Measurements from ENCODE around the gene CRYBA1. TPM values are rescaled to one million over a fixed set of nuclear protein-coding genes. Genes with fewer than 3 reads are reported as not detected.

The CRYBA1 gene
- total and polyA plus RNA-seq, 2 of the 8 experiments (the other 6 are each of a cell fraction or from before 2014, with no cell fraction given): not detected

GRCh38 chr17:29303386-29303785 is 56.7 kb downstream of the CRYBA1 start:
- H3K9me3 ChIP-seq (ENCODE audit: insufficient read depth in 2 of 2, low read depth in 1 of 2, low read length in 1 of 2): no peaks in the 10 kb centered on the region
- H3K18ac ChIP-seq (ENCODE audit: extremely low read depth, low read length): no peak overlapping the region
- no peak for TF ChIP-seq TBP (IDR thresholded peaks at IDR 0.05; ENCODE audit: low read depth, low read length)
- no peak for TF ChIP-seq CTCF (IDR thresholded peaks at IDR 0.05; ENCODE audit: control extremely low read depth in 1 of 3, insufficient read depth in 1 of 3, low read depth in 1 of 3, low read length in 3 of 3)
- no peak for TF ChIP-seq CBX5 (IDR thresholded peaks at IDR 0.05; ENCODE audit: low read depth, low read length)
- no peak for TF ChIP-seq SIRT6 (IDR thresholded peaks at IDR 0.05; ENCODE audit: low read length)
- no peaks in the 10 kb centered on the region for H3K23me2 ChIP-seq (ENCODE audit: low read depth, low read length)
- H3K56ac ChIP-seq (replicated peaks; ENCODE audit: insufficient read length, low read depth, low read length): no peak overlapping the region
- no peak overlapping the region for H2BK15ac ChIP-seq (ENCODE audit: low read length)
- H2BK20ac ChIP-seq (ENCODE audit: low read length): no peak overlapping the region
- H3K27ac ChIP-seq (ENCODE audit: low read depth, low read length): no peak overlapping the region
- 94% methylated on average over 2 of the region's 3 CpGs; no CpG with 5 or more reads in 1 of the 2 experiments for WGBS, 2 experiments (ENCODE audit: extremely low coverage in 1 of 2, insufficient coverage in 1 of 2, insufficient read length in 1 of 2, insufficient replicate concordance in 2 of 2, low coverage in 1 of 2, low lambda C conversion rate in 2 of 2, missing lambda C conversion rate in 1 of 2)
- H3K4me1 ChIP-seq (replicated peaks in 1 of 4; ENCODE audit: control insufficient read depth in 3 of 4, insufficient read depth in 4 of 4, low read length in 3 of 4): no peaks in the 10 kb centered on the region
- no peak overlapping the region for H2AK5ac ChIP-seq (ENCODE audit: low read depth, low read length)
- H3K4me2 ChIP-seq (ENCODE audit: insufficient read depth in 1 of 2, low read depth in 2 of 2, low read length in 2 of 2): no peak overlapping the region
- H3K4ac ChIP-seq (replicated peaks; ENCODE audit: insufficient read length, low read depth, low read length): no peak overlapping the region
- H2BK120ac ChIP-seq (replicated peaks; ENCODE audit: low read depth, low read length): no peak overlapping the region
- no peak overlapping the region for H3K23ac ChIP-seq (ENCODE audit: insufficient read length)
- H3K79me2 ChIP-seq (ENCODE audit: control insufficient read depth in 1 of 2, insufficient read depth in 2 of 2, low read length in 2 of 2): no peaks in the 10 kb centered on the region
- no peak overlapping the region for H2BK5ac ChIP-seq (ENCODE audit: low read depth, low read length)
- no peaks in the 10 kb centered on the region; a peak in 1 of 7 replicates for H3K27me3 ChIP-seq (replicated peaks in 1 of 4; ENCODE audit: control insufficient read depth in 3 of 4, extremely low read depth in 1 of 4, insufficient read depth in 3 of 4, low read length in 3 of 4)
- no peak overlapping the region for H3K4me3 ChIP-seq (ENCODE audit: extremely low read depth in 1 of 4, insufficient read depth in 2 of 4, low read depth in 3 of 4, low read length in 4 of 4)
- no peak for FAIRE-seq
- H2BK12ac ChIP-seq (ENCODE audit: low read depth, low read length): no peak overlapping the region
- H4K5ac ChIP-seq (ENCODE audit: insufficient read length, low read depth, low read length): no peak overlapping the region
- H3K79me1 ChIP-seq (ENCODE audit: low read depth, low read length): no peaks in the 10 kb centered on the region
- H4K8ac ChIP-seq (ENCODE audit: extremely low read depth, insufficient read depth, low read length): no peak overlapping the region
- no peak for DNase-seq (ENCODE audit: low read depth in 1 of 2, low spot score in 2 of 2)
- no peaks in the 10 kb centered on the region for H4K20me1 ChIP-seq (replicated peaks in 1 of 2; ENCODE audit: control insufficient read depth in 1 of 2, insufficient read depth in 2 of 2, low read length in 2 of 2)
- H3K14ac ChIP-seq (ENCODE audit: insufficient read length): no peak overlapping the region
- ChIA-PET CTCF (ENCODE audit: partially characterized antibody) (interaction anchor here (1.0 to 1.4 kb wide), 2 partner anchors 9 to 15 kb away, joined by 3 read pairs; no protein-coding TSS in a partner anchor), POLR2A (ENCODE audit: partially characterized antibody) (interaction anchor here (1.6 to 4.0 kb wide), 2 partner anchors 10 to 24 kb away, joined by 3 to 23 read pairs; partner anchors contain the start of gene NUFIP2)
- H2AFZ ChIP-seq (ENCODE audit: low read length): no peak overlapping the region
- no peak overlapping the region for H3K9ac ChIP-seq (replicated peaks in 1 of 4; ENCODE audit: extremely low read depth in 1 of 4, low read depth in 3 of 4, low read length in 3 of 4)
- no peaks in the 10 kb centered on the region for H3K36me3 ChIP-seq (ENCODE audit: control insufficient read depth in 2 of 4, insufficient read depth in 4 of 4, low read length in 3 of 4)
- H4K91ac ChIP-seq (replicated peaks; ENCODE audit: insufficient read length, low read length): no peak overlapping the region
